ENCODE measurements around the gene UQCR11. TPM values are rescaled to one million over a fixed set of nuclear protein-coding genes. Genes with fewer than 3 reads are reported as not detected.

UQCR11 gene
- total RNA-seq, 2 experiments from 2014 or later = 86.2 to 187 TPM

DNA sequence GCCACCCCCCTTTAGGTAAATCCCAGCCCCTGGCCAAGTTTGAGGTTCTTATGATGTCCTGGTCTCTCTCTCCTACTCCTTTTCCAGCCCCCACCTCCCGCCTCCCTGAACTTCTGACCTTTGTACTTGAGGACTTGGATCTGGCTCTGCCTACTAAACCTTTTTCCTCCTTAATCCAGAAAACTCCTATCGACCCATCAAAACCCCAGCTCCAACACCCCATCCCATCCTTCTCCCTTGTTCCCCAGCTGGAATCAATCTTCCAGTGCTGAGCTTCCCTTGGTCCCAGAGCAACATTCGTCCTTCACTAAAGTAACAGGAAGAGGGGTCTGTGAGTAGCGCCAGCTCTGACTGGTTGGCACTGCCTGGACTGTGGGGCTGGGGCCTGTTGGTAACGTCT lies 17.3 kb upstream of the UQCR11 start:
- no peak for DNase-seq (ENCODE audit: low spot score)
- intact Hi-C loops (cut with micrococcal nuclease; ENCODE audit: unreplicated experiment) = no loop called here
- H2AFZ ChIP-seq (ENCODE audit: low read length) = no peak overlapping the region
- no peaks in the 10 kb centered on the region for H3K9me2 ChIP-seq (ENCODE audit: insufficient read depth, low read length)
- no TSS peak for BruUV-seq (replicated peaks)
- H3K4me3 ChIP-seq (ENCODE audit: low read depth, low read length, poor library complexity, severe bottlenecking) = no peak overlapping the region
- TF ChIP-seq EZH2phosphoT487 (IDR thresholded peaks at IDR 0.05; ENCODE audit: borderline replicate concordance, low read depth, low read length) = no peak
- TF ChIP-seq, protein P1, sequence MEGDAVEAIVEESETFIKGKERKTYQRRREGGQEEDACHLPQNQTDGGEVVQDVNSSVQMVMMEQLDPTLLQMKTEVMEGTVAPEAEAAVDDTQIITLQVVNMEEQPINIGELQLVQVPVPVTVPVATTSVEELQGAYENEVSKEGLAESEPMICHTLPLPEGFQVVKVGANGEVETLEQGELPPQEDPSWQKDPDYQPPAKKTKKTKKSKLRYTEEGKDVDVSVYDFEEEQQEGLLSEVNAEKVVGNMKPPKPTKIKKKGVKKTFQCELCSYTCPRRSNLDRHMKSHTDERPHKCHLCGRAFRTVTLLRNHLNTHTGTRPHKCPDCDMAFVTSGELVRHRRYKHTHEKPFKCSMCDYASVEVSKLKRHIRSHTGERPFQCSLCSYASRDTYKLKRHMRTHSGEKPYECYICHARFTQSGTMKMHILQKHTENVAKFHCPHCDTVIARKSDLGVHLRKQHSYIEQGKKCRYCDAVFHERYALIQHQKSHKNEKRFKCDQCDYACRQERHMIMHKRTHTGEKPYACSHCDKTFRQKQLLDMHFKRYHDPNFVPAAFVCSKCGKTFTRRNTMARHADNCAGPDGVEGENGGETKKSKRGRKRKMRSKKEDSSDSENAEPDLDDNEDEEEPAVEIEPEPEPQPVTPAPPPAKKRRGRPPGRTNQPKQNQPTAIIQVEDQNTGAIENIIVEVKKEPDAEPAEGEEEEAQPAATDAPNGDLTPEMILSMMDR (conservative IDR thresholded peaks at IDR 0.05; ENCODE audit: low read length) = no peak
- no peak overlapping the region for H3K4me2 ChIP-seq (ENCODE audit: low read length)
- no peak overlapping the region for H3K27ac ChIP-seq (ENCODE audit: low read depth, low read length, poor library complexity, severe bottlenecking)
- H4K20me1 ChIP-seq (ENCODE audit: insufficient read depth, low read length) = no peaks in the 10 kb centered on the region
- H3K36me3 ChIP-seq (ENCODE audit: insufficient read depth, low read length) = peaks cover 99% of the 10 kb centered on the region
- peaks cover 48% of the 10 kb centered on the region for H3K4me1 ChIP-seq (ENCODE audit: insufficient read depth, low read length, poor library complexity, severe bottlenecking)
- H3K9me3 ChIP-seq (ENCODE audit: low read length) = no peaks in the 10 kb centered on the region
- ChIA-PET CTCF (ENCODE audit: unreplicated experiment) (no interaction called here), POLR2A (no interaction called here)
- peaks cover 15% of the 10 kb centered on the region; the same call in 1 of the 2 replicates for H3K79me2 ChIP-seq (ENCODE audit: insufficient read depth, low read depth, low read length)

DNA sequence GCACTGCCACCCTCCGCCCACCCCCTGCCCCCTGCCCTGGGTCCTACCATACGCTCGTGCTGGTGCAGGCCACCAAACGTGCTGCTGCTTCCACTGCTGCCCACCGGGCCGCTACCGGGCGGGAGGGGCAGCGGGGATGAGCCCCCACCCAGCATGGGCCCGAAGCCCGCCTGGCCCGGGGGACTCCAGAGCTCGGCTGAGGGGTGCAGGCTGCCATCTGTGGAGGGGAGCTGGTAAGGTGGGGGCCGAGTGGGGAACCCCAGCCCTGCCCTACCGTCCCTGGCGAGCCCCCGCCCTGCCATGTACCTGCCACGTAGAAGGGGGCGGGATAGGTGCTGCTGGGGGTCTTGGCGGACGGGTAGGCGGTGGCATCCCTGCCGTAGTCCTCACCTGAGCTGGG lies 16.7 kb upstream of the UQCR11 start:
- ChIA-PET CTCF (ENCODE audit: unreplicated experiment) (no interaction called here), POLR2A (no interaction called here)
- H3K4me1 ChIP-seq (ENCODE audit: insufficient read depth, low read length, poor library complexity, severe bottlenecking) = peaks cover 54% of the 10 kb centered on the region
- no peaks in the 10 kb centered on the region for H4K20me1 ChIP-seq (ENCODE audit: insufficient read depth, low read length)
- TF ChIP-seq, protein P1 (conservative IDR thresholded peaks at IDR 0.05; ENCODE audit: low read length) = no peak
- TF ChIP-seq EZH2phosphoT487 (IDR thresholded peaks at IDR 0.05; ENCODE audit: borderline replicate concordance, low read depth, low read length) = no peak
- peaks cover 100% of the 10 kb centered on the region for H3K36me3 ChIP-seq (ENCODE audit: insufficient read depth, low read length)
- no peak overlapping the region for H2AFZ ChIP-seq (ENCODE audit: low read length)
- DNase-seq (ENCODE audit: low spot score) = no peak
- H3K9me2 ChIP-seq (ENCODE audit: insufficient read depth, low read length) = no peaks in the 10 kb centered on the region
- intact Hi-C loops (cut with micrococcal nuclease; ENCODE audit: unreplicated experiment) = no loop called here
- no peak overlapping the region for H3K27ac ChIP-seq (ENCODE audit: low read depth, low read length, poor library complexity, severe bottlenecking)
- H3K9me3 ChIP-seq (ENCODE audit: low read length) = no peaks in the 10 kb centered on the region
- H3K4me2 ChIP-seq (ENCODE audit: low read length) = no peak overlapping the region
- BruUV-seq (replicated peaks) = no TSS peak
- no peak overlapping the region for H3K4me3 ChIP-seq (ENCODE audit: low read depth, low read length, poor library complexity, severe bottlenecking)
- peaks cover 15% of the 10 kb centered on the region; the same call in 1 of the 2 replicates for H3K79me2 ChIP-seq (ENCODE audit: insufficient read depth, low read depth, low read length)

DNA sequence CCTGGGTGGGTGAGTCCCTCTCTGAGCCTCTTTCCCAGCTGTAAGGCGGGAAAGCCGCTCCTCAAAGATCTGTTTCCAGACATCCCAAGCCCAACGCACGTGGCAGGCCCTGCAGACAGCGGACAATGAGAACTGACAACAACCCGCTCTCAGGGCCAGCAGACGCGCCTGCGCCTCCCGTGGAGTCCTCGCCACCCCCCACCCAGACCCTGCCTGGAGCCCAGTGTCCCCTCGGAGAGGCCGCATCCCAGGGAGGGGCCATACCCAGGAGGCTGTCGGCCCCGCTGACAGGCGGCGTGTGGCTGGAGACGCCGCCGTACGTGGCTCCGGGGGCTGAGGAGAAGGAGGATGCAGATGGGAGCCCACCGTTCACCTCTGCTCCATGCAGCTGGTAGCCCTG lies 16.3 kb upstream of the UQCR11 start:
- ChIA-PET CTCF (ENCODE audit: unreplicated experiment) (no interaction called here), POLR2A (no interaction called here)
- H4K20me1 ChIP-seq (ENCODE audit: insufficient read depth, low read length) = no peaks in the 10 kb centered on the region
- no peak overlapping the region for H3K4me2 ChIP-seq (ENCODE audit: low read length)
- no peaks in the 10 kb centered on the region for H3K9me3 ChIP-seq (ENCODE audit: low read length)
- intact Hi-C loops (cut with micrococcal nuclease; ENCODE audit: unreplicated experiment) = no loop called here
- BruUV-seq (replicated peaks) = no TSS peak
- H3K36me3 ChIP-seq (ENCODE audit: insufficient read depth, low read length) = peaks cover 100% of the 10 kb centered on the region
- no peak for DNase-seq (ENCODE audit: low spot score)
- peak overlapping the region; percentile 30 for H3K27ac ChIP-seq (ENCODE audit: low read depth, low read length, poor library complexity, severe bottlenecking)
- no peak overlapping the region for H2AFZ ChIP-seq (ENCODE audit: low read length)
- peaks cover 17% of the 10 kb centered on the region; the same call in 1 of the 2 replicates for H3K79me2 ChIP-seq (ENCODE audit: insufficient read depth, low read depth, low read length)
- no peaks in the 10 kb centered on the region for H3K9me2 ChIP-seq (ENCODE audit: insufficient read depth, low read length)
- no peak overlapping the region for H3K4me3 ChIP-seq (ENCODE audit: low read depth, low read length, poor library complexity, severe bottlenecking)
- H3K4me1 ChIP-seq (ENCODE audit: insufficient read depth, low read length, poor library complexity, severe bottlenecking) = peaks cover 58% of the 10 kb centered on the region
- TF ChIP-seq EZH2phosphoT487 (IDR thresholded peaks at IDR 0.05; ENCODE audit: borderline replicate concordance, low read depth, low read length) = no peak
- TF ChIP-seq, protein P1 (conservative IDR thresholded peaks at IDR 0.05; ENCODE audit: low read length) = no peak
